IMR-90 (cell line): ENCODE measurements around the gene OR4C15. TPM values are rescaled to one million over a fixed set of nuclear protein-coding genes. Genes with fewer than 3 reads are reported as not detected.

Experiments
- ATAC-seq: fragments of 200-7000 bp; cut with Tn5 transposase; 2 replicates; pipeline ENCODE4 v1.9.1; 2020; ENCODE audit warnings: low read depth, mild to moderate bottlenecking, moderate library complexity
- BruUV-seq: library from RNA; stranded (reverse); fragments of 400-500 nt; replicated peaks from 2 replicates; lab custom pipeline; 2021; lab: Mats Ljungman, UMichigan
- CTCF ChIA-PET: fragments of 300-600 bp; formaldehyde crosslinking; extraction: SDS; loops from one replicate; lab custom pipeline; 2021; ENCODE audit warnings: antibody characterized with exemption; lab: Yijun Ruan, JAX
- POLR2A ChIA-PET: fragments of 300-600 bp; sonication (Branson Sonifier 250); formaldehyde crosslinking; loops from one replicate; lab custom pipeline; 2022; ENCODE audit warnings: antibody characterized with exemption; ENCODE audit not compliant: unreplicated experiment; lab: Charles Lee
- DNase-seq: peaks from one replicate; pipeline ENCODE4 v3.0.0; 2013
- H2AFZ ChIP-seq: replicated peaks from 2 replicates; pipeline ENCODE3; 2013; ENCODE audit warnings: low read length, mild to moderate bottlenecking; ENCODE audit not compliant: poor library complexity
- H2AK5ac ChIP-seq: 2 replicates; pipeline ENCODE4 v1.6.1; 2013; ENCODE audit warnings: low read depth, low read length, inconsistent platforms
- H2AK9ac ChIP-seq: replicated peaks from 2 replicates; pipeline ENCODE3; 2013; ENCODE audit warnings: mild to moderate bottlenecking, low read depth, low read length, moderate library complexity; ENCODE audit not compliant: poor library complexity
- H2BK120ac ChIP-seq: 2 replicates; pipeline ENCODE4 v1.6.1; 2013; ENCODE audit warnings: low read depth, low read length, inconsistent platforms
- H2BK15ac ChIP-seq: 3 replicates; pipeline ENCODE4 v1.6.1; 2013; ENCODE audit warnings: low read depth, low read length, inconsistent platforms
- H2BK20ac ChIP-seq: 2 replicates; pipeline ENCODE4 v1.6.1; 2013; ENCODE audit warnings: low read depth, mild to moderate bottlenecking, inconsistent platforms, low read length, moderate library complexity
- H2BK5ac ChIP-seq: 2 replicates; pipeline ENCODE4 v1.6.1; 2013; ENCODE audit warnings: mild to moderate bottlenecking, low read depth, low read length, inconsistent platforms; ENCODE audit not compliant: poor library complexity, severe bottlenecking
- H3K14ac ChIP-seq: replicated peaks from 2 replicates; pipeline ENCODE4 v1.6.1; 2013; ENCODE audit warnings: low read depth, low read length, inconsistent platforms
- H3K18ac ChIP-seq: 2 replicates; pipeline ENCODE4 v1.6.1; 2013; ENCODE audit warnings: low read depth, low read length, control low read depth
- H3K23ac ChIP-seq: 2 replicates; pipeline ENCODE4 v1.6.1; 2013; ENCODE audit warnings: low read depth, low read length, inconsistent platforms
- H3K27ac ChIP-seq: 2 replicates; pipeline ENCODE4 v1.5.1; 2013; ENCODE audit warnings: mild to moderate bottlenecking, control low read depth, low read length; ENCODE audit not compliant: insufficient read depth
- H3K27me3 ChIP-seq: 2 replicates; pipeline ENCODE4 v1.6.1; 2013; ENCODE audit warnings: low read length; ENCODE audit not compliant: control insufficient read depth, insufficient read depth
- H3K36me3 ChIP-seq: 2 replicates; pipeline ENCODE4 v1.6.1; 2013; ENCODE audit warnings: low read length, mixed read lengths; ENCODE audit not compliant: control insufficient read depth, insufficient read depth
- H3K4ac ChIP-seq: 2 replicates; pipeline ENCODE4 v1.6.1; 2013; ENCODE audit warnings: low read depth, low read length, inconsistent platforms
- H3K4me1 ChIP-seq: 2 replicates; pipeline ENCODE4 v1.6.1; 2013; ENCODE audit warnings: low read length, mixed read lengths; ENCODE audit not compliant: control insufficient read depth, insufficient read depth
- H3K4me2 ChIP-seq: 2 replicates; pipeline ENCODE4 v1.6.1; 2013; ENCODE audit warnings: low read depth, mild to moderate bottlenecking, control low read depth, low read length, moderate library complexity
- H3K4me3 ChIP-seq: 2 replicates; pipeline ENCODE4 v1.5.1; 2013; ENCODE audit warnings: low read depth, mild to moderate bottlenecking, control low read depth, low read length, moderate library complexity; ENCODE audit not compliant: insufficient read depth
- H3K56ac ChIP-seq: 2 replicates; pipeline ENCODE4 v1.6.1; 2013; ENCODE audit warnings: low read length, inconsistent platforms; ENCODE audit not compliant: insufficient read depth; ENCODE audit errors: extremely low read depth
- H3K79me1 ChIP-seq, 2 experiments: 2 replicates each; pipeline ENCODE4 v1.6.1; 2013; ENCODE audit warnings: low read length in 2 of 2, inconsistent platforms in 1 of 2, low read depth in 1 of 2
- H3K9ac ChIP-seq: 2 replicates; pipeline ENCODE4 v1.6.1; 2013; ENCODE audit warnings: low read depth, low read length, control low read depth
- H3K9me1 ChIP-seq: 2 replicates; pipeline ENCODE4 v1.6.1; 2013; ENCODE audit warnings: low read length, inconsistent platforms; ENCODE audit not compliant: insufficient read depth
- H3K9me3 ChIP-seq: 2 replicates; pipeline ENCODE4 v1.6.1; 2013; ENCODE audit warnings: low read length; ENCODE audit not compliant: control insufficient read depth, insufficient read depth
- H4K20me1 ChIP-seq: 2 replicates; pipeline ENCODE4 v1.6.1; 2013; ENCODE audit warnings: low read length, inconsistent platforms; ENCODE audit not compliant: insufficient read depth
- H4K5ac ChIP-seq: 2 replicates; pipeline ENCODE4 v1.6.1; 2013; ENCODE audit warnings: mild to moderate bottlenecking, low read depth, low read length, control low read depth
- H4K8ac ChIP-seq, 2 experiments: 2 replicates each; pipeline ENCODE4 v1.6.1; 2013; ENCODE audit warnings: low read depth in 2 of 2, low read length in 2 of 2, control low read depth in 1 of 2, inconsistent platforms in 1 of 2
- H4K91ac ChIP-seq: 2 replicates; pipeline ENCODE4 v1.6.1; 2013; ENCODE audit warnings: low read depth, low read length, inconsistent platforms; ENCODE audit not compliant: insufficient read depth
- BHLHE40 ChIP-seq: fragments of 150-350 bp; IDR thresholded peaks from 2 replicates; pipeline ENCODE4 v1.6.1; 2016; ENCODE audit warnings: mild to moderate bottlenecking, low read depth, low read length
- MAFK ChIP-seq: IDR thresholded peaks from 2 replicates; pipeline ENCODE4 v1.6.1; 2012; ENCODE audit warnings: low read depth, low read length, improper control_type of control experiment
- MAZ ChIP-seq: IDR thresholded peaks from 2 replicates; pipeline ENCODE4 v1.6.1; 2012; ENCODE audit warnings: low read depth, mild to moderate bottlenecking, low read length, improper control_type of control experiment, moderate library complexity, borderline replicate concordance
- POLR2A ChIP-seq: IDR thresholded peaks from 2 replicates; pipeline ENCODE4 v1.6.1; 2012; ENCODE audit warnings: mild to moderate bottlenecking, low read depth, low read length
- RFX5 ChIP-seq: IDR thresholded peaks from 2 replicates; pipeline ENCODE4 v1.8.0; 2012; ENCODE audit warnings: low read depth, mild to moderate bottlenecking, low read length, moderate library complexity
- WGBS, 2 experiments: methylation state at CpG; one replicate each; pipeline versions ENCODE4 v1.1.5 to v1.1.7; 2013; ENCODE audit warnings: missing lambda C conversion rate in 2 of 2; ENCODE audit not compliant: insufficient read length in 1 of 2; ENCODE audit errors: extremely low coverage in 2 of 2; 5-methylcytosine and 5-hydroxymethylcytosine counted together
- dilution Hi-C: fragments of 300-500 bp; cut with HindIII; formaldehyde crosslinking; loops from one replicate; pipeline ENCODE4 v1.14.3; 2018; ENCODE audit warnings: low sequenced_read_pairs; ENCODE audit not compliant: unreplicated experiment
- in situ Hi-C: fragments of 300-500 bp; cut with MboI; formaldehyde crosslinking; loops from 3 replicates; pipeline ENCODE4 v1.14.3; 2019; ENCODE audit warnings: low sequenced_read_pairs, inconsistent platforms, mixed read lengths
- intact Hi-C: fragments of 100-400 bp; cut with micrococcal nuclease; formaldehyde crosslinking; loops from 2 replicates; pipeline ENCODE4 v1.10.0; 2022
- polyA plus RNA-seq, 3 experiments: library from polyadenylated mRNA; depleted of rRNA; stranded (reverse); fragments of >200 nt; gene quantifications; 2 replicates each; pipeline ENCODE4 v1.2.3, GENCODE V29; 2012; ENCODE audit warnings: low replicate concordance in 1 of 3
- total RNA-seq: library from RNA; depleted of rRNA; stranded (reverse); fragments of >200 nt; gene quantifications from 2 replicates; pipeline ENCODE4 v1.2.3, GENCODE V29; 2012; rRNA removed
- TF ChIP-seq, protein P1 (sequence below): conservative IDR thresholded peaks from 2 replicates; pipeline ENCODE4 v1.5.1; 2012; ENCODE audit warnings: mild to moderate bottlenecking, low read depth, low read length, improper control_type of control experiment

Gene OR4C15
- total and polyA plus RNA-seq, 2 of the 4 experiments (the other 2 are of a cell fraction) = not detected

DNA sequence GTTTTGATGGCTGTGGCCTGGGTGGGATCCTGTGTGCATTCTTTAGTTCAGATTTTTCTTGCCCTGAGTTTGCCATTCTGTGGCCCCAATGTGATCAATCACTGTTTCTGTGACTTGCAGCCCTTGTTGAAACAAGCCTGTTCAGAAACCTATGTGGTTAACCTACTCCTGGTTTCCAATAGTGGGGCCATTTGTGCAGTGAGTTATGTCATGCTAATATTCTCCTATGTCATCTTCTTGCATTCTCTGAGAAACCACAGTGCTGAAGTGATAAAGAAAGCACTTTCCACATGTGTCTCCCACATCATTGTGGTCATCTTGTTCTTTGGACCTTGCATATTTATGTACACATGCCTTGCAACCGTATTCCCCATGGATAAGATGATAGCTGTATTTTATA lies 18.3 kb downstream of the OR4C15 start:
- no peaks in the 10 kb centered on the region for H3K9me1 ChIP-seq
- intact Hi-C loops = no loop called here

More for the DNA sequence above, 18.3 kb downstream of the OR4C15 start:
- no peak overlapping the region for H2BK20ac ChIP-seq
- H2AFZ ChIP-seq = no peak overlapping the region
- H4K8ac ChIP-seq = no peak overlapping the region
- DNase-seq (no peak), ATAC-seq (no peak)
- no peak for TF ChIP-seq BHLHE40
- TF ChIP-seq RFX5 = no peak
- TF ChIP-seq, protein P1, sequence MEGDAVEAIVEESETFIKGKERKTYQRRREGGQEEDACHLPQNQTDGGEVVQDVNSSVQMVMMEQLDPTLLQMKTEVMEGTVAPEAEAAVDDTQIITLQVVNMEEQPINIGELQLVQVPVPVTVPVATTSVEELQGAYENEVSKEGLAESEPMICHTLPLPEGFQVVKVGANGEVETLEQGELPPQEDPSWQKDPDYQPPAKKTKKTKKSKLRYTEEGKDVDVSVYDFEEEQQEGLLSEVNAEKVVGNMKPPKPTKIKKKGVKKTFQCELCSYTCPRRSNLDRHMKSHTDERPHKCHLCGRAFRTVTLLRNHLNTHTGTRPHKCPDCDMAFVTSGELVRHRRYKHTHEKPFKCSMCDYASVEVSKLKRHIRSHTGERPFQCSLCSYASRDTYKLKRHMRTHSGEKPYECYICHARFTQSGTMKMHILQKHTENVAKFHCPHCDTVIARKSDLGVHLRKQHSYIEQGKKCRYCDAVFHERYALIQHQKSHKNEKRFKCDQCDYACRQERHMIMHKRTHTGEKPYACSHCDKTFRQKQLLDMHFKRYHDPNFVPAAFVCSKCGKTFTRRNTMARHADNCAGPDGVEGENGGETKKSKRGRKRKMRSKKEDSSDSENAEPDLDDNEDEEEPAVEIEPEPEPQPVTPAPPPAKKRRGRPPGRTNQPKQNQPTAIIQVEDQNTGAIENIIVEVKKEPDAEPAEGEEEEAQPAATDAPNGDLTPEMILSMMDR = no peak
- no peak for TF ChIP-seq MAZ
- no peak for TF ChIP-seq POLR2A
- no peak for TF ChIP-seq MAFK
- peaks cover 7% of the 10 kb centered on the region for H3K9me3 ChIP-seq
- no peak overlapping the region for H3K23ac ChIP-seq
- no peak overlapping the region for H2AK5ac ChIP-seq
- no CpG with 5 or more reads among the region's 1 CpG for WGBS, 2 experiments
- no peaks in the 10 kb centered on the region for H3K36me3 ChIP-seq
- no peak overlapping the region for H3K4ac ChIP-seq
- dilution Hi-C loops (no loop called here), in situ Hi-C loops (no loop called here)
- CTCF ChIA-PET = no interaction called here
- no peak overlapping the region for H4K91ac ChIP-seq
- H3K4me1 ChIP-seq = no peaks in the 10 kb centered on the region
- H2BK15ac ChIP-seq = no peak overlapping the region
- no peak overlapping the region for H3K14ac ChIP-seq
- H3K4me3 ChIP-seq = no peak overlapping the region
- H3K18ac ChIP-seq = no peak overlapping the region
- no peak overlapping the region for H3K56ac ChIP-seq
- H3K27me3 ChIP-seq = no peaks in the 10 kb centered on the region
- POLR2A ChIA-PET = no interaction called here
- H3K4me2 ChIP-seq = no peak overlapping the region
- no peak overlapping the region for H4K5ac ChIP-seq
- no peak overlapping the region for H3K9ac ChIP-seq
- no TSS peak for BruUV-seq
- H2BK120ac ChIP-seq = no peak overlapping the region
- H4K20me1 ChIP-seq = no peaks in the 10 kb centered on the region
- H3K27ac ChIP-seq = no peak overlapping the region
- H3K79me1 ChIP-seq = no peaks in the 10 kb centered on the region
- H2AK9ac ChIP-seq = no peak overlapping the region
- H2BK5ac ChIP-seq = no peak overlapping the region

Other genes starting within 250 kb of the OR4C15 start
- not detected in 2 replicates for gene OR4A16, start 211.3 kb upstream of the OR4C15 start, total RNA-seq
- not detected in 2 replicates for gene OR4A16, start 211.3 kb upstream of the OR4C15 start, polyA plus RNA-seq (2012; rRNA removed)
- gene OR4A15, start 186.5 kb upstream of the OR4C15 start, total RNA-seq = not detected in 2 replicates
- gene OR4A15, start 186.5 kb upstream of the OR4C15 start, polyA plus RNA-seq (2012; rRNA removed) = not detected in 2 replicates
- not detected in 2 replicates for gene OR4C16, start 17.7 kb downstream of the OR4C15 start, total RNA-seq
- not detected in 2 replicates for gene OR4C16, start 17.7 kb downstream of the OR4C15 start, polyA plus RNA-seq (2012; rRNA removed)
- not detected in 2 replicates for gene OR4C11, start 53.2 kb downstream of the OR4C15 start, total RNA-seq
- gene OR4C11, start 53.2 kb downstream of the OR4C15 start, polyA plus RNA-seq (2012; rRNA removed) = not detected in 2 replicates
- gene OR4P4, start 80.6 kb downstream of the OR4C15 start, total RNA-seq = not detected in 2 replicates
- not detected in 2 replicates for gene OR4P4, start 80.6 kb downstream of the OR4C15 start, polyA plus RNA-seq (2012; rRNA removed)
- not detected in 2 replicates for gene OR4S2, start 93.9 kb downstream of the OR4C15 start, total RNA-seq
- not detected in 2 replicates for gene OR4S2, start 93.9 kb downstream of the OR4C15 start, polyA plus RNA-seq (2012; rRNA removed)
- gene OR4C6, start 107.7 kb downstream of the OR4C15 start, total RNA-seq = not detected in 2 replicates
- not detected in 2 replicates for gene OR4C6, start 107.7 kb downstream of the OR4C15 start, polyA plus RNA-seq (2012; rRNA removed)
- gene OR5D13, start 219.0 kb downstream of the OR4C15 start, total RNA-seq = not detected in 2 replicates
- gene OR5D13, start 219.0 kb downstream of the OR4C15 start, polyA plus RNA-seq (2012; rRNA removed) = not detected in 2 replicates
- gene OR5D14, start 241.1 kb downstream of the OR4C15 start, total RNA-seq = not detected in 2 replicates
- not detected in 2 replicates for gene OR5D14, start 241.1 kb downstream of the OR4C15 start, polyA plus RNA-seq (2012; rRNA removed)